ENCODE data around the gene CLDN20.
"Not testable (repeated sequence)": the region's sequence is repeated elsewhere in the genome, so short reads cannot be mapped to it uniquely, and the experiment has no call there.

CLDN20 gene

DNA sequence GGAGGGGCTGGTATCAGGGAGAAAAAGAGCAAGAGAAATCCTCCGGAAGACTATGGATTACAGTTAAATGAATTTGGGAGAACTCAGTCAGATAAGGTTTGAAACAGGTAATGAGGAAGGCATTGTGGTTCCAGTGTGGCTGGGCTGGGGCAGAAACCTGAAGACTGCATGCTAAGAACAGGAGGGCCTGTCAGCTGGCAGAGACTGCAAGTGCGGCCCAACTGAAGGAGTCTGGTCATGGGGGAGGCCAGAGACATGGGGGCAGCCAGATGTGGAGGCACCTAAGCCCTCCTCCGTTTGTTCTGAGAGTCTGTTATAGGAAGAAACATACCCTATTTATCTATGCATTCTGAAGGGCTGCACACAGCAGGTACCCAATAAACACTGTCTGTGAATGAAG lies 33.9 kb downstream of the CLDN20 start:
- Mint-ChIP-seq H3K4me1 (ENCODE audit: low read depth) (no peaks in the 10 kb centered on the region), H3K27me3 (ENCODE audit: low read depth) (no peaks in the 10 kb centered on the region), H3K4me3 (no peak overlapping the region), H3K27ac (no peak overlapping the region), H3K9me3 (no peaks in the 10 kb centered on the region), H3K36me3 (ENCODE audit: low read depth) (peaks cover 22% of the 10 kb centered on the region)

DNA sequence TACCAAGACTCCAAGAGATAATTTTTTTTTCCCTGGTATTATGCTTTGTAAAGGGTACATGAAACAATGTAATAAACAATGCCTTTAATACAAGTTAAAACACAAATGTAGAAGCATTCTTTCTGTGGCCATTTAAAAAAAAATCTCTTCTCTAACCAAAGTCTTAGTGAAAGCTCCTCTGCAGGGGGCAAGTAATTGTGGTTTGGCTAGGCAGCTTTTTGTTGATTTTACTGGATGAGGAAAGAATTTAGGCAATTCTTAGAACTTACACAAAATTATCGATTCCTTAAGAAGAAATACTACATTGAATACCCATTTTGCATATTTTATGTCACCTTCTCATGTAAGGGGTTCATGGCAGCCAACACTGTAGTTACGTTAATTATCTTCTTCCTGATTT lies 38.1 kb downstream of the CLDN20 start:
- no peaks in the 10 kb centered on the region for H3K9me3 Mint-ChIP-seq
- H3K27ac Mint-ChIP-seq: no peak overlapping the region
- peaks cover 4% of the 10 kb centered on the region for H3K4me1 Mint-ChIP-seq (ENCODE audit: low read depth)
- peaks cover 23% of the 10 kb centered on the region for H3K36me3 Mint-ChIP-seq (ENCODE audit: low read depth)
- H3K27me3 Mint-ChIP-seq (ENCODE audit: low read depth): no peaks in the 10 kb centered on the region
- no peak overlapping the region for H3K4me3 Mint-ChIP-seq

- no peaks in the 10 kb centered on the region for H3K27me3 Mint-ChIP-seq (ENCODE audit: low read depth)
- H3K4me3 Mint-ChIP-seq: no peak overlapping the region
- no peaks in the 10 kb centered on the region for H3K9me3 Mint-ChIP-seq
- H3K36me3 Mint-ChIP-seq (ENCODE audit: low read depth): peaks cover 22% of the 10 kb centered on the region
- peaks cover 11% of the 10 kb centered on the region for H3K4me1 Mint-ChIP-seq (ENCODE audit: low read depth)
- no peak overlapping the region for H3K27ac Mint-ChIP-seq
Observed at GRCh38 chr6:155303361-155303870, 39.6 kb downstream of the CLDN20 start.

DNA sequence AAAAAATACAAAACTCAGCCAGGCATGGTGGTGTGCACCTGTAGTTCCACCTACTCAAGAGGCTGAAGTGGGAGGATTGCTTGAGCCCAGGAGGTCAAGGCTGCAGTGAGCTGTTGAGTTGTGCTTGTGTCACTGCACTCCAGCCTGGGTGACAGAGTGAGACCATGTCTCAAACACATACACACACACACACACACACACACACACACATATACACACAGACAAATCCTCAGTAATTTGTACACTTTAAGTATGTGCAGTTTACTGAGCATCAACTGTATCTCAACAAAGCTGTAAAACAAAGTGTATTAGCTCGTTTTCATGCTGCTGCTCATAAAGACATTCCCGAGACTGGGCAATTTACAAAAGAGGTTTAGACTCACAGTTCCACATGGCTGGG lies 43.1 kb downstream of the CLDN20 start:
- Mint-ChIP-seq H3K27ac (no peak overlapping the region), H3K9me3 (no peaks in the 10 kb centered on the region), H3K36me3 (ENCODE audit: low read depth) (peaks cover 34% of the 10 kb centered on the region), H3K4me3 (no peak overlapping the region), H3K4me1 (ENCODE audit: low read depth) (peaks cover 23% of the 10 kb centered on the region), H3K27me3 (ENCODE audit: low read depth) (no peaks in the 10 kb centered on the region)

DNA sequence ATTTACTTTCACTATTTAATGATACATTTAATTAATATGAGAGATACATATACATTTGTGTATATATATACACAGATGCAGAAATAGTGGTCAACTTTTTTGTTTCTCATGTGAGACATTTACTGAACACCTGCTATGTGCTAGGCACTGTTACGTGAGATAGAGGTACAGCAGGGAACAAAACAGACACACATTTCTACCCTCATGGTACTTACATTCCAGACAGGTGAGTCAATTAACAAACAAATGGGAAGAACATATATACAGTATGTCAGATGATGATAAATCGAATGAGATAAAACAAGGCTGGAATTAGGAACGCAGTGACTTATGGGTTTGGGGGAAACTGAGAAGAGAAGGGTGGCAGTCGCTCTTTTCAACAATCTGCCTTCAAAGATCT lies 45.3 kb downstream of the CLDN20 start:
- no peak overlapping the region for H3K4me3 Mint-ChIP-seq
- no peak overlapping the region for H3K27ac Mint-ChIP-seq
- H3K9me3 Mint-ChIP-seq: no peaks in the 10 kb centered on the region
- H3K4me1 Mint-ChIP-seq (ENCODE audit: low read depth): peaks cover 33% of the 10 kb centered on the region
- peaks cover 31% of the 10 kb centered on the region for H3K36me3 Mint-ChIP-seq (ENCODE audit: low read depth)
- H3K27me3 Mint-ChIP-seq (ENCODE audit: low read depth): no peaks in the 10 kb centered on the region

DNA sequence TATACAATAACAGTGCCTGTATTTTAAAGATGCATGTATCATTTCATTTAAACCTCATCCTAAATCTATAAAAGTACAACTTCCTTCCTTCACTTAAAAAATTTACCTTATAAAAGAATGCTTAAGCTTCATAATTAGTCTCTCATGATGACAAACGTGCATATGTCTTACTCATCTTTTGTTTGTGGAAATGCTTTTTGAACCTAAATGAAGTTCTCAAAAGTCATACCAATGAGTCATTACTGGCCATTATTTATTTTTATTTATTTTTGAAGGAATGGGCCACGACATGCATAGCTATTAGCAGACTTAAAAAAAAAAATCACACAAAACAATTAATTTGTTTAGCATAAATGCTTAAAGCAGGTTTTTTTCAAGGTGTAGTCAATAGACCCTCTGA lies 46.8 kb downstream of the CLDN20 start:
- Mint-ChIP-seq H3K4me1 (ENCODE audit: low read depth) (peaks cover 34% of the 10 kb centered on the region), H3K27ac (no peak overlapping the region), H3K27me3 (ENCODE audit: low read depth) (no peaks in the 10 kb centered on the region), H3K9me3 (no peaks in the 10 kb centered on the region), H3K4me3 (no peak overlapping the region), H3K36me3 (ENCODE audit: low read depth) (peaks cover 26% of the 10 kb centered on the region)

DNA sequence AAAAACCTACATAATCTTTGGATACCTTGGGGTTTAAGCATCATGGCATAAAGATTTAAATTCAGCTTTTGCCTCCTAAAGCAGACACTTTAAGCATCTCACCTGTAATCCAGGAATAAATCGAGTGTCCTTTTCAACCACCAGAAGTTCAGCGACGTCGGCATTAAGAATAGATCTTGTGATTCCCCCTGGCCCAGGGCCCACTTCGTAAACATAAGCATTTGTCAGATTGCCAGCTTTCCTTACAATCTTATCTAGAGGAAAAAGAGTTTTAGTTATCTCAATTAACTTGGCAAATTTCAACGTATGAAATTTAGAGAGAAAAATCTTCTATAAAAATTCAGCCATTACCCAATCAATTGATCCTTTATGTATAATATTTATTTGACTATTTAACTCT lies 47.3 kb downstream of the CLDN20 start:
- peaks cover 34% of the 10 kb centered on the region for H3K4me1 Mint-ChIP-seq (ENCODE audit: low read depth)
- H3K27ac Mint-ChIP-seq: no peak overlapping the region
- no peaks in the 10 kb centered on the region for H3K27me3 Mint-ChIP-seq (ENCODE audit: low read depth)
- H3K4me3 Mint-ChIP-seq: no peak overlapping the region
- H3K9me3 Mint-ChIP-seq: no peaks in the 10 kb centered on the region
- peaks cover 26% of the 10 kb centered on the region for H3K36me3 Mint-ChIP-seq (ENCODE audit: low read depth)

DNA sequence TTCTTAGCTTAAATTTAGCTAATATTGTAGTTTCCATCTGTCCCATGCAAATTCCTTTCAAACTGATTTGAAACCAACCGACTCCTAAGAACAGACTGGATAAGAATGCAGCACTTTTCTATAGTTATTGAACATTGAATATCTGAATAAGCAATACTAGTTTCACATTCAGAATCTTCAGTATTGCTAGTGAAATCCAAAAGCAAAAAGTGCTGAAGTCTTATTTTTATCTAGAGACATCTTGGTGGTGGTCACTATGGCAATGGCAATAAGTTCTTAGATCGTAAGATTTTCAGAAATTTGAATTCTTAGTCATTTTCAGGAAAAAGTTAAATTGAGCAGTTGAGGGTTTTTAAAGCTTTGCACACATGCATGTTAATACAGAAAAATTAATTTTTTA lies 47.8 kb downstream of the CLDN20 start:
- Mint-ChIP-seq H3K27ac (no peak overlapping the region), H3K27me3 (ENCODE audit: low read depth) (no peaks in the 10 kb centered on the region), H3K4me1 (ENCODE audit: low read depth) (peaks cover 38% of the 10 kb centered on the region), H3K36me3 (ENCODE audit: low read depth) (peaks cover 23% of the 10 kb centered on the region), H3K4me3 (no peak overlapping the region), H3K9me3 (no peaks in the 10 kb centered on the region)

- not testable (repeated sequence) for H3K27me3 Mint-ChIP-seq (ENCODE audit: low read depth); H3K9me3 Mint-ChIP-seq
- H3K27ac Mint-ChIP-seq: peak overlapping the region; percentile 52
- peak overlapping the region; percentile 96 for H3K4me3 Mint-ChIP-seq
- H3K36me3 Mint-ChIP-seq (ENCODE audit: low read depth): peaks cover 17% of the 10 kb centered on the region
- peaks cover 35% of the 10 kb centered on the region for H3K4me1 Mint-ChIP-seq (ENCODE audit: low read depth)
Observed at GRCh38 chr6:155312950-155313349, 49.1 kb downstream of the CLDN20 start.

DNA sequence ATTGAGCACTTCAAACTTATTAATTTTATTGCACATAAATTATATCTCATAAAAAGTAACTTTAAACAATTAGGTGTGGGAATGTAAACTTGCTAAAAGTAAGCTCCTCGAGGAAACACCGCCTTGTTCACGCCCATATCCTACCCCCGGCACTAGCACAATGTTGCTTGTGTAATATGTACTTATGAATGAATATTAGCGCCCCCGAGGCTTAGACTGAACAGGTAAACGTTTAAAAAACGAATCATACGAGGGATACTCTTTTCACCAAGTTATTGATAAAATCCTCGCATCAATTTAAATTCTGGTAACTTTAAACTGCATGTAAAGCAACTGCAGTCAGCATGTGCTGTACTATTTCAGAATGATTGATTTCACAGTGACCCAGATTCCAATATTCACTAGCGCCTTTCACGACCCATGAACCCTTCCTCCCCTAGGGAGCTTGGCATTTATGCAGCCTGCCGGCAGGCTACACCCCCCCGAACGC lies 49.8 kb downstream of the CLDN20 start:
- Mint-ChIP-seq H3K36me3 (ENCODE audit: low read depth) (peaks cover 17% of the 10 kb centered on the region), H3K27ac (peak overlapping the region; percentile 95), H3K9me3 (no peaks in the 10 kb centered on the region), H3K4me3 (peak overlapping the region; percentile 96), H3K27me3 (ENCODE audit: low read depth) (no peaks in the 10 kb centered on the region), H3K4me1 (ENCODE audit: low read depth) (peaks cover 31% of the 10 kb centered on the region)

GRCh38 chr6:155314092-155314772 lies 50.4 kb downstream of the CLDN20 start, which contains the start of gene TFB1M:
Gene TFB1M (minus strand): TSS chr6:155314484. CDS start chr6:155314428, 56 bp downstream.
- Mint-ChIP-seq H3K27me3 (ENCODE audit: low read depth) (no peaks in the 10 kb centered on the region), H3K27ac (peak within 1 kb of the TSS; percentile 95), H3K9me3 (no peaks in the 10 kb centered on the region), H3K36me3 (ENCODE audit: low read depth) (peaks cover 15% of the 10 kb centered on the region), H3K4me3 (peak within 1 kb of the TSS; percentile 96), H3K4me1 (ENCODE audit: low read depth) (peaks cover 29% of the 10 kb centered on the region)

- Mint-ChIP-seq H3K9me3 (no peaks in the 10 kb centered on the region), H3K4me1 (ENCODE audit: low read depth) (peaks cover 32% of the 10 kb centered on the region), H3K36me3 (ENCODE audit: low read depth) (peaks cover 14% of the 10 kb centered on the region), H3K4me3 (peak overlapping the region; percentile 96), H3K27ac (peak overlapping the region; percentile 95), H3K27me3 (ENCODE audit: low read depth) (no peaks in the 10 kb centered on the region)
Observed at GRCh38 chr6:155314773-155315515, 51.1 kb downstream of the CLDN20 start.

- H3K9me3 Mint-ChIP-seq: no peaks in the 10 kb centered on the region
- peak overlapping the region; percentile 96 for H3K4me3 Mint-ChIP-seq
- H3K27ac Mint-ChIP-seq: peak overlapping the region; percentile 95
- H3K4me1 Mint-ChIP-seq (ENCODE audit: low read depth): peaks cover 33% of the 10 kb centered on the region
- no peaks in the 10 kb centered on the region for H3K27me3 Mint-ChIP-seq (ENCODE audit: low read depth)
- peaks cover 10% of the 10 kb centered on the region for H3K36me3 Mint-ChIP-seq (ENCODE audit: low read depth)
Observed at GRCh38 chr6:155315516-155315871, 51.7 kb downstream of the CLDN20 start.

GRCh38 chr6:155316419-155316818 lies 52.6 kb downstream of the CLDN20 start:
- Mint-ChIP-seq H3K4me1 (ENCODE audit: low read depth) (peaks cover 31% of the 10 kb centered on the region), H3K27ac (no peak overlapping the region), H3K4me3 (peak overlapping the region; percentile 50), H3K36me3 (ENCODE audit: low read depth) (peaks cover 6% of the 10 kb centered on the region), H3K27me3 (ENCODE audit: low read depth) (no peaks in the 10 kb centered on the region), H3K9me3 (no peaks in the 10 kb centered on the region)

- Mint-ChIP-seq H3K36me3 (ENCODE audit: low read depth) (peaks cover 3% of the 10 kb centered on the region), H3K4me3 (no peak overlapping the region), H3K9me3 (no peaks in the 10 kb centered on the region), H3K4me1 (ENCODE audit: low read depth) (peaks cover 26% of the 10 kb centered on the region), H3K27ac (no peak overlapping the region), H3K27me3 (ENCODE audit: low read depth) (no peaks in the 10 kb centered on the region)
Observed at GRCh38 chr6:155317186-155317585, 53.4 kb downstream of the CLDN20 start.
